NCI-H2196 (cell line): ENCODE measurements around the gene FGF7.
"Not testable (repeated sequence)": the region's sequence is repeated elsewhere in the genome, so short reads cannot be mapped to it uniquely, and the experiment has no call there.

Experiments used
- DNase-seq: peaks from one replicate; lab custom pipeline; 2025; ENCODE audit not compliant: unreplicated experiment; lab: John Stamatoyannopoulos, UW

The FGF7 gene

DNA sequence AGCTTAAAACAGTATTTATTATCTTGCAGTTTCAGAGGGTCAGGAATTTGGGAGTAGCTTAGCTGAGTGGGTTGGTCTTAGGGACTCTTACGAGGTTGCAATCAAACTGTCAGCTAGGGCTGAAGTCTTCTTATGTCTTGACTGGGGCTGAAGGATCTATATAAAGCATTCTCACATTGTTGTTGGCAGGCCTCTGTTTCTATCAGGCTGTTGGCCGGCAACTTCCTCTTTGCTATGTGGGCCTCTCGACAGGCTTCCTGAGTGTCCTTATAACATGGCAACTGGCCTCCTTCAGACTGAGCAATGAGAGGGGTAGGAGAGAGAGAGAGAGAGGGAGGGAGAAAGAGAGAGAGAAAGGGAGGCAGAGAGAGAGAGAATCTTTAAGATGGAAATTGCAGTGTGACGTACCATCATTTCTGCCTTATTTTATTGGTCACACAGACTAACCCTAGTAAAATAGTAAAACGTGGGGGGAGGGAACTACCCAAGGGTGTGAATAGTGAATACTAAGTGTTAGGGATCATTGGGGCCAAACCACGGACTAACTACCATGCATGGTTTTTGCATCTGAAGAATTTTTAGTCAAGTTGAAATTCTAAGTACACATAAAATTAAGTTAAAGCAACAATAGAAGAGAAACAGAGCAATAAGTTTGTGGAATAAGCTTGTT lies 16.1 kb downstream of the FGF7 start:
- DNase-seq = no peak

DNA sequence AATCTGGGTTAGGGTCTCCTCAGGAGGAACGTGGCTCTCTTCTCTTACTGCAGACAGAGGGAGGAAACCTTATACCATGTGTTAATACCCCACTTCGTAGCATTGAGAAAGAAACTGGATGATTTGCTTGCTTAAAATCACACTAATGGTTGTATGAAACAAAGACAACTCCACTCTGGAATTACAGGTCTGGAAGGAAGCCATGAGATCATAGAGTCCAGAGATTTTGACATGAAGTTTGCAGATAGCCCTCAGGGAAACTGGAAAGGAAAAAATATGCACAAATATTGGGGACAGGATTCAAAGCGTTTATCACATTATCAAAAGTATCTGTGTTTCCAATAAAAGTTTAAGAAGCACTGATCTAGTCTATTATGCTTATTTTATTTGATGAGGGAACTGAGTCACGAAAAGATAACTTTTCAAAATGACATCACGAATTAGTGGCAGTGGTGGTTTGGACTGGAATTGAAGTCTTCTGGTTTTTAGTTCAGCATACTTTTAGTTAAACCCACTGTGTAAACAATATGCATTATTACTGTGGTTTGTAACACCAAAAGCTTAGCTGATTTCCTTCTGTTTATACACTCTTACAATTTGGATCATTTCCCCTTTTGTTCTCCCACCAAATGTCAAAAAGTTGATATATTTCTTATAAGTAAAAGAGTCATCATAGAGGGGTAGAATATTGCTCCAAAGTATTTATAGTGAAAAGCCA lies 16.8 kb downstream of the FGF7 start:
- no peak for DNase-seq

DNA sequence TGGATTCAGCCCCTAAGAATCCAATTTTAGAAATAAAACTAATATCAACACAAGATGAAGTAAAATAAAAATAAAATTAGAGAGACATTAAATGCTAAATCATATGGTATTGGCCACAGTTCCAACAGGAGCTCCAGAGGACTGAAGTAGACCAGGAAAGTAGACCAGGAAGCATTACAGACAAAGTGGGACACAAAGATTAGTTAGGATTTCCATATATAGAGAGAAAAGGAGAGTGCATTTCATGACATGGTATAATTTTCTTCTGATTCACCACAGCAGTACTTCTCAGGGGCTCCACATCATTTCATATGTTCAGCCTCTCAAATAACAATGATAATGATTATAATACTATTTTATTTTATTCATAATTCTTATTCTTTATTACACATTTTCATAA lies 18.3 kb downstream of the FGF7 start:
- no peak for DNase-seq

DNA sequence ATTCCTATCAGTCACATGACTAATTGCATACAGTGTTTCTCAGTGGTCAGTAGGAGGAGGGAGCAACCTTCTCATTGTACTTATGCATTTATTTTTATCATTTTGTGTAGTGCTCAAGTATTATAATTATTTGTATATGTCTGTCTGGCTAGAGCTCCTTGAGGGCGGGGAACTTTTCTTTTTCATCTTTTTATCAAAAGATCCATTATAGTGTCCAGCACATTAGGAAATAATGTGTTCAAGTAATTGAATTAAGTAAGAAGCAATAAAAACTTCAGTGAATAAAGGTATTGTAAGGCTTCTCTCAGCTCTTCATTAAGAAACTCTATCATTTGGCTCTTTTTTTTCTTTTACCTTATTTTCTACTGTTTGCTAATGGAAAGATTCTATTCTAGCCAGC lies 18.8 kb downstream of the FGF7 start:
- no peak for DNase-seq

DNA sequence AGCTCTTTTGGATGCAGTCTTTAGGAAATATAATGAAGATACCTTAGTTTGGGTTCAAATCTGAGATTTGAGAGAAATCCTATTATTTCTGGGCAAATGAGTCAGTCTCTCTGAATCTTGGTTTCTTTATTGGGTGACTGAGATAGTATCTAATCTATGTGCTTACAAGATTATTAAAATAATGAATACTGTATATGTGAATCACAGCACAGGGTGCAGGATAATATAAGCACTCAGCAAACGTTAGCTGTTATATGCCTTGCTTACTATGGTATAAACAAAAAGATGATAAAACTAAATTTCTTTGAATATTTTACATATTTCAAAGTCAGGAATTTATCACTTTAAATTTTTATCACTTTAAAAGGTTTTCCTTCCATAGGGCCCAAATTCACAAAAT lies 29.6 kb downstream of the FGF7 start:
- DNase-seq = no peak

DNA sequence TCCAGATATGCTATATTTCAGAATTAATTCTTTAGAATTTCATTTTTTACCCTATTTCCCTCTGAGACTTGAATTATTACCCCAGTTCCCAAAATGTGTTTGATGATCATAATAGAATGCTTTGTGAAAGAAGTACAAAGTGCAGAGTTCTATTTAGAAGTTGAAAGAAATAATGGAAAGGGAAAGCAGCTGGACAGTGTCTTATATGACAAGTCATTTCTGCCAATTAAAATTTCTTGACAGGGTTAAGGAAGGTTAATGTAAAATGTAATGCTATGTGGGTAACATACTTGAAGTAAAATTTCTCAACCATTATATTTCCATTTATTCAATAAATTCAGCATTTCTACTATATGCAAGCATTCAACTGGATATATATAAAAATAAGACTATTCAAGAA lies 33.1 kb downstream of the FGF7 start:
- no peak for DNase-seq

DNA sequence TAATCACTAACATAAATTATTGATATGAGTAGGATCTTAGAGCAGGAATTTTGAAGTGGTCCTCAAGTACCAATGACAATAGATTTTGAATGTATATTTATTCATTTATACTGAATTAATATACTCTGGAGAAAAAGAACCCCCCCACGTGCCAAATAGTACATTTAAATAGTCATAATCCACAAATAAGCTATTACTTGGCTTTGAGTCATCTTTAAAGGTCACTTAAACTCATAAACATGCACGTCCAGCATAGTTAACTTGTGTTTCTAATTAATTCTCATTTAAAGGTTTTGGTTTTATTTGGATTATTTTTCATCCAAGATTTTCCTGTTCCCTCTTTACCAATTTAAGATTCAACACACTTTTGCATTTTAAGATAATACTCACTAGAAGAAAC lies 35.1 kb downstream of the FGF7 start:
- DNase-seq = no peak

DNA sequence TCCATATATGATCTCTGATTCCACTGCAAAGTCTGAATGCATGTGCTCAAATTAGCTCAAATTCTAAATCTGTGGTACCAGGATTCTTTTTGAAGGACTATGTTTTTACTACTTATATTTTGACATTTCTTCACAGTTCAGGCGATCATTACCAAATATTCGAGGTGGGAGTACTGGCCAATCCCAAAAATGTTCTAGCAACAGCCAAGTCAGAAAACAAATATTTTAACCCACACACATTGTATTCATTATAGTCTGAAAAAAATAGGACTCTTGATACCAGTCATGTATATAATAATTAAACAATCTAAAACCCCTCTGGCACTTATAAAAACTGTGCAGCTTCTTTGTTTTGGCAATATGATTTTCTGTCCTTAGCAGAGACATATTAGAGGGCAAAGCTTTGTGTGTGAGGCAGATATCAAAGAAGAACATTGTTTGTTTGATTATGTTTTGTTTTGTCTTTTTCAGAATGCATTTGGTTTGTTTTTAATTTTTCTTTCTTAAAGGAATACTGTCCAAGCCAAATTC lies 37.4 kb downstream of the FGF7 start:
- no peak for DNase-seq

DNA sequence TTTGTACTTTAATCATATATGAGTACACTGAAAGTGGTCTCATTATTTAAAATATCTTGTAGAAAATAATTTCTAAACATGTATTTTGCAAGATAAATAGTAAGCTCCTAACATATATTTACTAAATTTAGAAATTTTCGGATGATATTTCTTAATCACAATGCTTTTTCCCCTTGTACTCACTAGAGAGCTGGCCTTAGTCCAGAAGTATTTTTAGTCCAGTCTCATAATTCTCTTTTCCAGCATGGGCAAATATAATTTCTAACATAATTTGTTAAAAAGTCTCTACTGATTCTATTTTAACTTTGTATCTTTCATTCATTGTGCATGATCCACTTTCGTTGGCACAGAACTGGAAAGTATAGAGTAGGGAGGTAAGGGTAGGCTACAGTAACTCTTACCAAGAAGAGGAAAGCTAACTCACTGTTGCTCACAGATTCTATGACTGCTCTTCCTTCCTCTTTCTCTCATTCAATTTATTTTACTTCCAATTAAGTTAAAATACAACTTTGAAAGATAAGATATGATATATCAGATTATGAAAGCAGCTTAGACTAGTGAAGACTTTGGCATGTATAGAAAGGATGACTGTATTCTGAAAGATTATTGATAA lies 39.3 kb downstream of the FGF7 start:
- no peak for DNase-seq

DNA sequence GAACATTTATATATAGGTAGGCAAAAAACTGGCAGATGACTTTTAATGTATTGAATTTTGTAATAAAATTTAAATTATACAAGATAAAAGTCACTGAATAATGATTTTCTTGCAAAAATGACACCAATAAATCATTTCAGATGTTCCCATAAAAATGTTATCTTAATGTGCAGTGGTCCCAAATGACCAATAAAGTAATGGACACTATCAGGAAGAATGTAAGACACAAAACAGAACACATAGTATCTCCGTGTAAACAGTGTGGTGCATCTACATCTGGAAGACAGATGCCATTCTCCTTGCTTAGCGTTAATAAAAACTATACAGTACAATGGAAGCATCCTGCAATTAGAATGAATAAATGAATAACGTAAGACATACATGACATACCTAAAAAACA lies 41.5 kb downstream of the FGF7 start:
- no peak for DNase-seq

DNA sequence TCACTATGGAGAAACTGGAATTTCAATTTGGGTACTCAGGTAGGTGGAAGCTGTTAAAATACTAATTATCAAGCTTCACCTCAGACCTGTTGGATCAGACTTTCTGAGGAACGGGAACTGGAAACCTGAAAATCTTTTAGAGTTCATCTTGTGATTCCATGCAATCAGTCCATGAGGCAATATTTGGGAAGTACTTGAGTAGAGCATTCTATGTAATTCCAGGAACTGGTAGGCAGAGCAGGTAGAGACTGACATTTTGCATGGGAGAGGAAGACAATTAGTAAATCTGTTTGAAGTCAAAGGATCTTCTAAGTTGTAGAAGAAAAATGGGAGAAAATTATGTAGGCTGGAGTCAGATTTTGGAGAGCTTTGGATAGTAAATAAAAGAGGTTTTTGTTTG lies 43.1 kb downstream of the FGF7 start:
- DNase-seq = no peak

DNA sequence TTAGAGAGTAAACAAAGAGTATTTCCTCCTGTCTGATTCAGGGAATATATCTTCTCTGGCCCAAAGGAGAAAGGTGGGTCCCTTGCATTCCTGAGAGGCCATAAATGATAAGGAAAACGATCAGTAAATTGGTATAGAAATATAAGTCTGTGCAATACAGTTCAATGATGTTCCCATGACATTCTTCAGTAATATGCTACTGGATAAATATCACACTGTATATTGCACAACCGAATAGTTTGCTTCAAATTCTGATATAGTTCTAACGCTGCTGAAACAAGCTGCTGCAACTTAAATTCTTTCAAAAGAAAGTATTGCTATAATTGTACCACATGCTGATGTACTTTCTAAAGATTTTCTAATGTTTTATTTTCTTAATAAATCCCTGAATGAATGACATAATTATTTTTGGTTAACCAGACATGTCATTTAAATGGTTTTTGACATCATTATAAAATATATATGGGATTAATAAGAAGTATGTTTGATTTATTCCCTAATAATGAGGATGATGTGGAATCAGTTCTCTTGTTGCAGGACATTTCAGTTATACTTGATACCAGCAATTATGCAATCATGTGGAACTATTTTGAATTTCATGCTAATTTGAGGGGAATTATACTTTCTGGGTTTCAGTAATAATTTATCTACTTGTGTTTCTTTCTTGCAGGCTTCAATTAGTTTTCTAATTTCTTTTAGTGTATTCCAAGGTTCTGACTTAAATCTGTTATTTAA lies 44.9 kb downstream of the FGF7 start:
- DNase-seq = no peak

DNA sequence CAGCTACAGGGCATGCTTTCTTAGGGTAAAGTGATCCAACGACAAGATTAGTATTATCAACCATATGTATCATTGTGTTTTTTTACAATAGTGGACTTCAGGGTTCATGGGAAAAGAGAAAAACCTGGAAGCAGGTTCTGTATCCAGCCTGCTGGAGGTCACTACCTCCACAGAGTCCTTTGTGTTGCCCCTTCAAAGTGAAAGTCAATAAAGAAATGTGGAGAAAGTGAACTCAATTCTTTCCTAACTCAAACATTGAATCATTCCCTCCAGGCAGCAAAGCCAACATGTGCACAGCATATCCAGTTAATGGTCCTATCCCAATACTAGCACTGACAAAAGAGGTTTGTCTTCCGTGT lies 45.4 kb downstream of the FGF7 start:
- no peak for DNase-seq

DNA sequence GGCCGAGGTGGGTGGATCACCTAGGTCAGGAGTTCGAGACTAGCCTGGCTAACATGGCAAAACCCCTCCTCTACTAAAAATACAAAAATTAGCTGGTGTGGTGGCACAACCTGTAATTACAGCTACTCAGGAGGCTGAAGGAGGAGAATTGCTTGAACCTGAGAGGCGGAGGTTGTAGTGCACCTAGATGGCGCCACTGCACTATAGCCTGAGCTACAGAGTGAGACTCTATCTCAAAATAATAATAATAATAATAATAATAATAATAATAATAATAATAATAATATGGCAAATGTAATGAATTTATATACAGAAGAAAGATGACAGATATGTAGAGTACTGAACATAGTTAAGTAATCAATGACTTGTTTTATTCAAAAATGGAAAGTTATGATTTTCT lies 48.2 kb downstream of the FGF7 start:
- DNase-seq = not testable (repeated sequence)

DNA sequence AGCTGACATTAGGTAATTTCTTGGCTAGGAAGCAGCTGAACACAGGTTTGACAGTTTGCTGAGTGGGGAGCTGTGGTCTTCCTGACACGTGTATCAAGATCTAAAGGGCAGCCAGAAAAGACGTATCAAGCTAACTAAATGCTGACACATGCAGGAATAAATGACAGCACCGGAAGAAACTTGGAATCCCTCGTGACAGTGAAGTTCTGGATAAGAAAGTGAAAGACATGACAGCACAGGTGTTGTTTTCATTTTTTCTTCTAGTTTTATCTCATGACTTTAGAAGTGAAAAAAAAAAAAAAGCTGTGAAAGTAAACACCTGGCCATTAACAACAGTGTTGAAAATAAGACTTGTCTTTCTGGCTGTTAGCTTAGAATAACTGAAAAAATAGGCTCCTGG lies 48.7 kb downstream of the FGF7 start:
- no peak for DNase-seq

DNA sequence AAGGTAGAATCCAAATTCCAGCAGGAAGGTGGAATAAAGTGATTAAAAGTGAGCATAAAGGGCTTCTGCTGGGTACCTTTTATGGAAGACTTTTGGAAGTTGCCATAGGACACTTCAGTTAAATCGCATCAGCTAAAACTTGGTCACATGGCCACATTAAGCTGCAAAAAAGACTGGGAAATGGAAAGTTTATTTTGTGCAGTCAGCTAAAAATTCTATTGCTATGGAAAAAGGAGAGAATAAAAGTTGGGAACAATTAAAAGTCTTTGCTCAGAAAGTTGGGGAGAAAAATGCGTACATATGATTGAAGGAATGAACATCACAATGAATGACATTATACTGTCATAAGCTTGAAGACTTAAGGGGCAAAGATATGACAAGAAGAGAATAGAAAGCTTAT lies 49.3 kb downstream of the FGF7 start:
- DNase-seq = no peak

DNA sequence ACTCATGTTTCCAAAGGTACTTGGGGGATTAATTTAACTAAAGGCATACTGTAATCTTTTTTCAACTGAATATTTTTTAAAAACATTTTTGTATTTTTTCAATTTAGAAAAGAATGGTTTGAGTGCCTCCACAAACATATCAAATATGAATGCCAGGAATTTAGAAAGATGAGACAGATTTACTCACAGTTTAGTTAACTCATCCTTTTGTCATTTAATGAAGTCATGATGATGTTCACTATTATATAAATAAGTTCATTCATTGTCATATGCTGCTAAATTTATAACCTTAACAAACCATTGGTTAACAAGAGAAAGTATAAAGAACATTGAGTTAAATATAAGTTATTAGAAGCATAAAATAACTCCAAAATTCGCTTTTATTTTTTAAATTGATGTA lies 50.0 kb downstream of the FGF7 start:
- no peak for DNase-seq

DNA sequence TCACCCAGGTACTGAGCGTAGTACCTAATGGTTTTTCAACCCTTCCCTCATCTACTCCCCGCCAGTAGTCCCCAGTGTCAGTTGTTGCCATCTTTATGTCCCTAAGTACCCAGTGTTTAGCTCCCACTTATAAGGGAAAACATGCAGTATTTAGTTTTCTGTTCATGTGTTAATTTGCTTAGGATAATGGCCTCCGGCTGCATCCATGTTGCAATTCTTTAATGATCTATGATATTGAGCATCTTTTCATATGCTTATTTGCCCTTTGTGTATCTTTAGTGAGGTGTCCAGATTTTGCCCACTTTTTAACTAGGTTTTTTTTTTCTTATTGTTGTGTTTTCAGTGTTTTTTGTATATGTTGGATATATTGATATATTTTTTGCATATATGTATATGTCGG lies 55.0 kb downstream of the FGF7 start:
- DNase-seq = not testable (repeated sequence)

DNA sequence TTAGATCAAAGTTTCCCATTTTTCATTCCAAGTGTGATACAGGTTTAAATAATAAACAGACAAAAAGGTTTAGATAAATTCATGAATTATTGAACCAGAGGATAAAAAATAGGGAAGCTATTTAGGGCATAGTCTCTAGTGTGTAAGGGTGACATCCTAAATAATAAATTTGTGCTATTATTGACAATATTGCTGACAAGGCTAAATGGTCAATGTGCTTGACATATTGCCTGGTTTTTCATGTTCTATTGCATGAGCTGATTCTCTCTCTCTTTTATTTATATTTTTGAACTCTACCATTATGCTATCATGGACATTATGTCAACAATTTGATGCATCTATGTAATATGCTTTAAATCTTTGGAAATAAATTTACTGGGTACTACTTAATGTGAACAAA lies 55.9 kb downstream of the FGF7 start:
- not testable (repeated sequence) for DNase-seq

DNA sequence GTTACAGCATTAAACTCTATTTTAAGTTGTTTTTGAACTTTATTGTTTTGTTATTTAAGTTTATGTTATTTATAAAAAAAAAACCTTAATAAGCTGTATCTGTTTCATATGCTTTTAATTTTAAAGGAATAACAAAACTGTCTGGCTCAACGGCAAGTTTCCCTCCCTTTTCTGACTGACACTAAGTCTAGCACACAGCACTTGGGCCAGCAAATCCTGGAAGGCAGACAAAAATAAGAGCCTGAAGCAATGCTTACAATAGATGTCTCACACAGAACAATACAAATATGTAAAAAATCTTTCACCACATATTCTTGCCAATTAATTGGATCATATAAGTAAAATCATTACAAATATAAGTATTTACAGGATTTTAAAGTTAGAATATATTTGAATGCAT lies 62.4 kb downstream of the FGF7 start:
- not testable (repeated sequence) for DNase-seq

DNA sequence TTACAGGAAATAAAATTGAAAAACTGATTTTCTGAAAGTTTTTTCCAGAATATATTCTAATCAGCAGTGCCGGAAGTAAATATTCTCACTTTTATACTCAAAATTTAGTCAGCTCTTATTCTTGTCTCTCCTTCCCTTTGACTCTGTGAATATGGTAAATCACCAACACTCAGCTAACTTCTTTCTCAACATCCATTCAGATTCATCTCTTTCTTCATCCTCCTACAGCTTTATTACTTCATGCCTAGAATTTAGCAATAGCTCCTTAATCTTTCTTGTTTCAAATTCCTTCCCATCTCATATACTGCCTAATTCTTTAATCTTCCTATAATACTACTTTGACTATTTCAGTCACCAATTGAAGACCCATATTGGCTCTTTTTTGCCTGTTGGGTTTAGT lies 67.9 kb downstream of the FGF7 start:
- DNase-seq = no peak

DNA sequence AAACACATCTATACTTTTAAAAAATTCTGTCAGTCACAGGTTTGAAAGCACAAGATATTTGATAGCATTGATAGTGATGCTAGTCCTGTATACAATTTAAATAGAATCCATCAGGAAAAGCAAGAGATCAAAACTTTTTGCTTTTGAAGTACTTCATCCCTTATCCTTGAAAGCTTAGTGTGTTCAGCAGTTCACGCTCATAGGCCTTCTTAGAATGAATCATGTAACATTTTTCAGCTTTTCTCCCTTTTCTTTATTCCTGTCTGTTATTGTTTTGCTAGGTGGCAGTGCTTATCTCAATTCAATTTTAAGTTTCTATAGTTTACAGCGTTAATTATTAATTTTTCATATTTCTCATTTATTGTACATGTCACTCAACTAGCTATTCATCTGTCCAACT lies 69.1 kb downstream of the FGF7 start:
- DNase-seq = no peak
